OCI-LY3 (cell line): Measurements from ENCODE around the gene MCM5.

Experiments
- H2AFZ ChIP-seq: fragments of 200-600, 300-600 bp; shearing (Covaris generic); 2 replicates; pipeline ENCODE4 v1.6.0; 2014; ENCODE audit warnings: antibody characterized with exemption, low read depth, low read length
- H3K27ac ChIP-seq: fragments of 200-600, 300-600 bp; sonication (generic); 2 replicates; pipeline ENCODE4 v1.5.1; 2014; ENCODE audit warnings: mild to moderate bottlenecking, low read length, moderate library complexity, mixed read lengths
- H3K27me3 ChIP-seq: fragments of 200-600, 300-600 bp; sonication (generic); 2 replicates; pipeline ENCODE4 v1.6.1; 2014; ENCODE audit warnings: low read depth, low read length, mixed read lengths
- H3K36me3 ChIP-seq: fragments of 200-600, 300-600 bp; sonication (generic); replicated peaks from 2 replicates; pipeline ENCODE3; 2014; ENCODE audit warnings: low read depth, low read length, mixed read lengths
- H3K4me1 ChIP-seq: fragments of 300-600, 200-600 bp; sonication (generic); 2 replicates; pipeline ENCODE4 v1.6.1; 2014; ENCODE audit warnings: low read length, mixed read lengths
- H3K4me2 ChIP-seq: fragments of 200-600, 300-600 bp; sonication (generic); 2 replicates; pipeline ENCODE4 v1.6.1; 2014; ENCODE audit warnings: low read length, mixed read lengths
- H3K4me3 ChIP-seq: fragments of 300-600, 200-600 bp; sonication (generic); 2 replicates; pipeline ENCODE4 v1.5.1; 2014; ENCODE audit warnings: antibody characterized with exemption, mild to moderate bottlenecking, low read length, moderate library complexity
- H3K79me2 ChIP-seq: fragments of 300-600, 200-600 bp; shearing (Covaris generic); 2 replicates; pipeline ENCODE4 v1.6.1; 2014; ENCODE audit warnings: mild to moderate bottlenecking, low read length, mixed read lengths
- H3K9ac ChIP-seq: fragments of 300-600, 200-600 bp; shearing (Covaris generic); 2 replicates; pipeline ENCODE4 v1.6.0; 2014; ENCODE audit warnings: mild to moderate bottlenecking, low read length, moderate library complexity
- H3K9me3 ChIP-seq: fragments of 200-600, 300-600 bp; shearing (Covaris generic); 2 replicates; pipeline ENCODE4 v1.6.1; 2014; ENCODE audit warnings: low read length, mixed read lengths; ENCODE audit not compliant: insufficient read depth
- H4K20me1 ChIP-seq: fragments of 200-600, 300-600 bp; sonication (generic); 2 replicates; pipeline ENCODE4 v1.6.1; 2016; ENCODE audit warnings: low read length, mixed read lengths; ENCODE audit not compliant: insufficient read depth
- EZH2phosphoT487 ChIP-seq: fragments of 200-600 bp; shearing (Covaris generic); IDR thresholded peaks from 2 replicates; pipeline ENCODE4 v1.6.1; 2018; ENCODE audit warnings: antibody characterized with exemption, mixed run types, low read depth
- TF ChIP-seq, protein P1 (sequence below): fragments of 200-600, 300-600 bp; sonication (generic); IDR thresholded peaks from 2 replicates; pipeline ENCODE4 v1.5.1; 2014; ENCODE audit warnings: antibody characterized with exemption, low read length, low read depth

MCM5 gene

DNA sequence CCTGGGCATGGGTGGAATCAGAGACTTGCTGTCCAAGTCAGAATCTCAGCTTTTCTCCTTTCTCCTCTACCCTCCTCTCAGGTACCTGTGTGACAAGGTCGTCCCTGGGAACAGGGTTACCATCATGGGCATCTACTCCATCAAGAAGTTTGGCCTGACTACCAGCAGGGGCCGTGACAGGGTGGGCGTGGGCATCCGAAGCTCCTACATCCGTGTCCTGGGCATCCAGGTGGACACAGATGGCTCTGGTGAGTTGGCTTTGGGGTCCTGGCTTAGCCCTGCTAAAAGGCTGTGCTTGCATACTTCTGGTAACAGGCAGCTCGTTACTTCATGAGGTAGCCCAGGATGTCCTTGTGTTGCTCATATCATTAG is 10.7 kb downstream of the MCM5 start:
- TF ChIP-seq, protein P1, sequence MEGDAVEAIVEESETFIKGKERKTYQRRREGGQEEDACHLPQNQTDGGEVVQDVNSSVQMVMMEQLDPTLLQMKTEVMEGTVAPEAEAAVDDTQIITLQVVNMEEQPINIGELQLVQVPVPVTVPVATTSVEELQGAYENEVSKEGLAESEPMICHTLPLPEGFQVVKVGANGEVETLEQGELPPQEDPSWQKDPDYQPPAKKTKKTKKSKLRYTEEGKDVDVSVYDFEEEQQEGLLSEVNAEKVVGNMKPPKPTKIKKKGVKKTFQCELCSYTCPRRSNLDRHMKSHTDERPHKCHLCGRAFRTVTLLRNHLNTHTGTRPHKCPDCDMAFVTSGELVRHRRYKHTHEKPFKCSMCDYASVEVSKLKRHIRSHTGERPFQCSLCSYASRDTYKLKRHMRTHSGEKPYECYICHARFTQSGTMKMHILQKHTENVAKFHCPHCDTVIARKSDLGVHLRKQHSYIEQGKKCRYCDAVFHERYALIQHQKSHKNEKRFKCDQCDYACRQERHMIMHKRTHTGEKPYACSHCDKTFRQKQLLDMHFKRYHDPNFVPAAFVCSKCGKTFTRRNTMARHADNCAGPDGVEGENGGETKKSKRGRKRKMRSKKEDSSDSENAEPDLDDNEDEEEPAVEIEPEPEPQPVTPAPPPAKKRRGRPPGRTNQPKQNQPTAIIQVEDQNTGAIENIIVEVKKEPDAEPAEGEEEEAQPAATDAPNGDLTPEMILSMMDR, result no peak
- TF ChIP-seq EZH2phosphoT487, result no peak
- Histone ChIP-seq H2AFZ (no peak overlapping the region), H3K4me3 (peak overlapping the region; percentile 71), H3K9me3 (no peaks in the 10 kb centered on the region), H3K36me3 (peaks cover 81% of the 10 kb centered on the region), H3K4me1 (peaks cover 63% of the 10 kb centered on the region), H3K27me3 (no peaks in the 10 kb centered on the region), H3K4me2 (peak overlapping the region; percentile 91), H3K9ac (peak overlapping the region; percentile 94), H4K20me1 (peaks cover 31% of the 10 kb centered on the region), H3K27ac (peak overlapping the region; percentile 97), H3K79me2 (peaks cover 63% of the 10 kb centered on the region)

DNA sequence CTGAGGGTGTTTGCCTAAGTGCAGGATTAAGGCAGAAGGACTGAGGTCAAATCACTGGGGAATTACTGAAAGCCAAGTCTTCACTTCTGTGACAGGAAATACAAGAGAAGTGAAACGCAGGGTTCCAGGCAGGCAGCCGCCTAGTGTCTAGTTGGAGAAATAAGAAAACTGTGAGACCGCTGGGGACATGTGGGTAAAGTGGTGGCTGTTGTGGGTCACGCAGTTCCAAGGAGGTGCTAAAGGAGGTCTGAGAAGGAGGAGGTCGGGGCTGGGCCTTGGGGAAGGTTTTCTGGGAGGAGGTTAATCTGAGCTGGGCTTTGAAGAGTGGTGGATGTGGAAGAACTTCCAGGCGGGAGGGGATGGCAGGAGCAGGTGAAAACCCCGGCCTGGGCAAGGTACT is 11.2 kb downstream of the MCM5 start:
- peak overlapping the region; percentile 91 for H3K4me2 ChIP-seq
- peak overlapping the region; percentile 71 for H3K4me3 ChIP-seq
- TF ChIP-seq, protein P1, result peak; percentile 61
- no peak for TF ChIP-seq EZH2phosphoT487

DNA sequence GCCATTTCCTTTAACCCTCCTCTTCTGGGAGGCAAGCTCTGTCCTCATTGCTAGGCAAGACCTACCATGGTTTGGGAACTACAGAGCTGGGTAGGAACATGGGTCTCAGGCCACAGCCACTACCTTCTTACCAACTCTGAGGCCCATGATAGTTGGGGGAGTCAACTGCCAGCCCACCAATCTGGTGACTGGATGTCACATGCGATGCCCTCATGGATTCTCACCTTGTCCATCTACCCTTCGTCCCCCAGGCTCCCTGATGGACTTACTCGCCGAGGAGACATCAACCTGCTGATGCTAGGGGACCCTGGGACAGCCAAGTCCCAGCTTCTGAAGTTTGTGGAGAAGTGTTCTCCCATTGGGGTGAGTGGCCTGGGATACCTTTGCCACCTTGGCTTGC is 13.7 kb downstream of the MCM5 start:
- Histone ChIP-seq H3K27me3 (no peaks in the 10 kb centered on the region), H3K9ac (no peak overlapping the region), H3K36me3 (peaks cover 79% of the 10 kb centered on the region), H3K4me2 (no peak overlapping the region), H4K20me1 (peaks cover 45% of the 10 kb centered on the region), H3K9me3 (no peaks in the 10 kb centered on the region), H3K4me1 (peaks cover 43% of the 10 kb centered on the region), H3K79me2 (peaks cover 66% of the 10 kb centered on the region), H3K4me3 (no peak overlapping the region), H2AFZ (no peak overlapping the region), H3K27ac (peak overlapping the region; percentile 20; the same call in 1 of the 2 replicates)
- TF ChIP-seq, protein P1, result no peak
- no peak for TF ChIP-seq EZH2phosphoT487

More for the DNA sequence above, 11.2 kb downstream of the MCM5 start:
- Histone ChIP-seq H2AFZ (no peak overlapping the region), H4K20me1 (peaks cover 35% of the 10 kb centered on the region), H3K79me2 (peaks cover 66% of the 10 kb centered on the region), H3K4me1 (peaks cover 63% of the 10 kb centered on the region), H3K27me3 (no peaks in the 10 kb centered on the region), H3K9me3 (no peaks in the 10 kb centered on the region), H3K36me3 (peaks cover 82% of the 10 kb centered on the region), H3K9ac (peak overlapping the region; percentile 94), H3K27ac (peak overlapping the region; percentile 97)

GRCh38 chr22:35417606-35418005 is 17.7 kb downstream of the MCM5 start:
- Histone ChIP-seq H3K27ac (no peak overlapping the region), H3K9me3 (no peaks in the 10 kb centered on the region), H3K79me2 (peaks cover 57% of the 10 kb centered on the region), H4K20me1 (peaks cover 82% of the 10 kb centered on the region), H3K4me2 (no peak overlapping the region), H3K4me1 (peaks cover 5% of the 10 kb centered on the region), H3K27me3 (no peaks in the 10 kb centered on the region), H2AFZ (no peak overlapping the region), H3K36me3 (peaks cover 91% of the 10 kb centered on the region), H3K9ac (no peak overlapping the region), H3K4me3 (no peak overlapping the region)
- TF ChIP-seq, protein P1, result no peak
- no peak for TF ChIP-seq EZH2phosphoT487
